Inflammatory macrophage treated with lipopolysaccharide for 1 hour (primary cell): Measurements from ENCODE around the gene TFB2M.
"Not testable (repeated sequence)": the region's sequence is repeated elsewhere in the genome, so short reads cannot be mapped to it uniquely, and the experiment has no call there.

Source experiments
- DNase-seq, 2 donors: peaks; one replicate each; pipeline ENCODE4 v3.0.0-alpha.2; 2020 to 2022

TFB2M gene

DNA sequence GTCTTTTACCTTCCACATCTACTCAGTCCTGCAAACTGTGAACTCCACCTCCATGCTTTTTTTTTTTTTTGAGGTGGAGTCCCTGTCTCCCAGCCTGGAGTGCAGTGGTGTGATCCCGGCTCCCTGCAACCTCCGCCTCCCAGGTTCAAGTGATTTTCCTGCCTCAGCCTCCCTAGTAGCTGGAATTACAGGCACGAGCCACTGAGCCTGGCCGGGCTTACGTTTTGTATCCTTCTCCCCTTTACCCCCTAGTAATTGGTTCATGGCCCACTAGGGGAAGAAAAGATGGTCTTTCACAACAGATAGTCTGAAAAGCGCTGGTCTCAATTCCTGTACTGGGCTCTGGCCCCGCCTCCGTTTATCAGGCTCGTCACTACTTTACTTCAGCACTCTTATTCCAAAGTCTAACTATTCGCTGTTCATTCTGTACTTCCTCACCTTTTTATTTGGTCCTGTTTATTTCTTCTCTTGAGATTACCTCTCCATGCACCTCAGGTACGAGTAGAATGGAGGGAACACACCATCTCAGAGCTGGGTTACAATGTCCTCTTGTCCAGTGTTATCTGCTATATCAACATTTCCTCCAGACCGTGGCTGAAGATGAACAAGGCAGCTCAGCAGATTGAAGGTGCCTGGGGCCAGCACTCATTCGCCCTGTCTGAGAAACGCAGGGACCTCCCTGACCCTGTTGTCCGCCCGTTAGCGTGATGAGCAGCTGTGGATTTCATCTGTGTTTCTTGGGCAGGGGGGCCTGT is 16.4 kb upstream of the TFB2M start:
- DNase-seq = peak in 1 of 2 donors; percentile 25

DNA sequence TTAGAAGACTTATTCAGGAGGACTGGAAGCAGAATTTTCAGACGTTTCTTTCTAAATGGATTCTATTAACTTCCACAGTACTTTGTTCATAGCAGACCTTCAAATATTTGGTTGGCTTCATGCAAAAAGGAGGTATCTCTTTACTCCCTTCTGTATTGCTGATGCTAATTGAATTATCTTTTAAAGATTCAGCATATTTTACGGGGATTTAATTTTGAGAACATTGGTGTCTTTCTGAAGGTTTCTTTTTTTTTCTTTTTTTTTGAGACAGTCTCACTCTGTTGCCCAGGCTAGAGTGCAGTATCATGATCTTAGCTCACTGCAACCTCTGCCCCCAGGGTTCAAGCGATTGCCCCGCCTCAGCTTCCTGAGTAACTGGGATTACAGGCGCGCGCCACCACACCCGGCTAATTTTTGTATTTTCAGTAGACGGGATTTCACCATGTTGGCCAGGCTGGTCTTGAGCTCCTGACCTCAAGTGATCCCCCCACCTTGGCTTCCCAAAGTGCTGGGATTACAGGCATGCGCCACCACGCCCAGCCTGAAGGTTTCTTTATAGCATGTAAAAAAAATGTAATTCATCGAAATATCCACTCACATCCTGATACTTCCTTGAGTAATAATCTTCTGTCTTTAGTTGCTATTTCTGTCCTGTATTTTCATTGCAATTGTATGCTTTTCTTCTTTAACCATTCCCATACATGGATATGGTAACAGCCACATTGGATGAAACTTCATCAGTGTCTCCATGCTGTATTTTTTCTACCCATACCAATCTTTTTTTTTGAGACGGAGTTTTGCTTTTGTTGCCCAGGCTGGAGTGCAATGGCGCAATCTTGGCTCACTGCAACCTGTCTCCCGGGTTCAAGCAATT is 14.7 kb upstream of the TFB2M start:
- no peak for DNase-seq

DNA sequence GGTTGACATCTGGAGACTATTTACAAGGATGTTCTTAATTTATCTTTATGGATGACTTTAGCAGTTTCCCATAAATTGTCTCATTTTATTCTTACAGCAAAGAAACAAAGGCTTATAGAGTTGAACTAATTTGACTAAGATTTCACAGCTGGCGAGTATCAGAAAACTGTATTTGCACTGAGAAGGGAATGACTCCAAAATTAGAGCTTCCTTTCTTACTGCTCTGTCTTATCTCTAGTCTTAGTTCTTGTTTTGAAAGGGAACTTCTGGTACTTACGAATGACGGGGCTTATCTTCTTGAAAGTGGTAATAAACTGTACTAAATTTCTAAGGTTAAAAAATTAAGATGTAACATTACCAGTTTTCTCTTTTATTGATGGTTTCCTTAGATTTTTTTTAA is 13.8 kb upstream of the TFB2M start:
- DNase-seq = peak in 1 of 2 donors; percentile 35

DNA sequence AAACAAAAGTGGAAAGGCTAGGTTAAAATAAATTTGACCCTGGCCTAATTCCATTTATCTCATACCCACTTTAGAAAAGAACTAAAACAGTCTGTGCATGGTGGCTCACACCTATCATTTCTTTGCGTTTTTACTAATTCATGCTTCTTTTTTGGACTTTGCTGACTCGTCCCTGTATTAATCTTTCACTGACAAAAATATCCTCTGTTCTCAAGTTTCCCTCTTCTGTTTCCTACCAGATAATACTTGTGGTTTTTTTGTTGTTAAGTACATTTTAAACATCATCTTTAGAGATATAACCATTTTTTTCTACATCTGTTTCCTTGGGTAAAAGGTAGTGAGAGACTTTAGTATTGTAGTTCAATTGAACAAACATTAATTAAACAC is 11.7 kb upstream of the TFB2M start:
- no peak for DNase-seq

DNA sequence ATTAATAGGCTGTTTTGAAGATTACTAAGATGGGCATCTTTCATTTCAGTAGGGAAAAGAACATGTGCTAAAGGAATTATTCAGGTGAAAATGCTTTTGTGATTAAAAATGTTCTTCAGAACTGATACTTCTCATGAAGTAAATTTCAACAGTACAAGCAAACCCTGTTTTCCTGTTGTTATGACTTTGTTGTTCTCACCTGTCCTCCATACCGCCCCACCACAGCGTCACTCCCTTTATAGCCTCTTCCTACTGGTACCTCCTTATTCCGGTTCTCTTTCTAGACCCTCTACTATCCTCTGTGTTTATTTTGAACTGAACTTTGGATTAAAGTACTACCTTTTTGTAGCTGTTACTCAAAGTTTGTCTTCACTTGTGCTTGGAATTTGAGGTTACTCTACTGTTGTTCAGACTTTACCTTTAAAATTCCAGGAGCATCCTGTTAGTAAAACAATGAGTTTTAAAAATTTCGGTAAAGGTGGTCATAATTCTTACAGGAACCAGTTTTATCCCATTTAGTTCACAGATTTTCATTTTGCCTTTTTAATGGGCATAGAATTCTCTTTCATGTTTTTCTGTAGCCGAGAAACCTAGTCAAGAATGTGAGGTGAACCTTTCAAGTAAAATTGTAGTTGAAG is 11.1 kb upstream of the TFB2M start:
- DNase-seq = no peak

DNA sequence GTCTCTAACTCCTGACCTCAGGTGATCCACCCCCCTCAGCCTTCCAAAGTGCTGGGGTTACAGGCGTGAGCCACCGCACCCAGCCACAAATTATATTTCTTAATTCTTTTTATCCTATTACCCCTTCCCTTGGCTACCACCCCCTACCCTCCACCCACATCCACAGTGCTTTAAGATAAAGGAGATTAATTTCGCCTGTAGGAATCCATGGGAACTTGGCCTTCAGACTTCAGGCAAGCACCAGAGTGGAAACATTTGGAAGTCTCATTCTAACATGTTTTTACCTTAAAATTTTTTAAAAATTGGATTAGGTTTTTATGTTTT is 10.6 kb upstream of the TFB2M start:
- DNase-seq = no peak

DNA sequence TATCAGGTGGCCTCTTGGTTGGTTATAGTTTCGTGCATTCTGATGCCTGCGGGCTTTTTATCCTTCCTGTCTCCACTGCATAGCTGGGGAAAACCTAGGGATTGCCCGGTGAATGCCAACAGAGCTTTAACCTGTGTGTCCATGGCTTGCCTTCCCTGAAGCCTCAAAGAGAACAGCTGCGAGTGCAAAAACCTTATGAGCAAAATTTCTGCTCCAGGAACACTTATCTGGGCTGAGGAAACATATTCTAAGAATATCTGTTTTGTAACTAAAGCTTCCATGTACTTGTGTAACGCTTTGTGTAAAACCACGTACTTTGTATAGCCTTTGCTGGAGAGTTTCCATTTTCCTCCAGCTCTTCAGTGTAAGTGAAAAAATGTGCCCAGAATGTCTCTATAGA is 7.4 kb upstream of the TFB2M start:
- DNase-seq = peak; percentile 55 to 69

DNA sequence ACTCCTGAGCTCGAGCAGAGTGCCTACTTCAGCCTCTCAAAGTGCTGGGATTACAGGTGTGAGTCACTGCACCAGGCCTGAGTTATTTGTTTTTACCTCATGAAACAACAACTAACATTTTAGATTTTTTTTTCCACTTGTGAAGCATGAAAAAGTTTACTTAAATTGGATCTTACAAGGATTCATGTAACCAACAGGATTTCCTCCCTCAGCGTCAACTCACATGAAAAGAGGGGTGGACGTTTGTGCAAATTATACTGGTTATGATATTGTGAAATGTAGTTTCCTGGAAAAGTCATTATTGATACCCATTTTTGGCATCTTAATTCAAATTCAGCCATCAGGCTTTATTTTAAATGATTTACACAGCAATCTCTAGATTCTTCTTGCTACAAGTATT is 6.7 kb upstream of the TFB2M start:
- no peak for DNase-seq

DNA sequence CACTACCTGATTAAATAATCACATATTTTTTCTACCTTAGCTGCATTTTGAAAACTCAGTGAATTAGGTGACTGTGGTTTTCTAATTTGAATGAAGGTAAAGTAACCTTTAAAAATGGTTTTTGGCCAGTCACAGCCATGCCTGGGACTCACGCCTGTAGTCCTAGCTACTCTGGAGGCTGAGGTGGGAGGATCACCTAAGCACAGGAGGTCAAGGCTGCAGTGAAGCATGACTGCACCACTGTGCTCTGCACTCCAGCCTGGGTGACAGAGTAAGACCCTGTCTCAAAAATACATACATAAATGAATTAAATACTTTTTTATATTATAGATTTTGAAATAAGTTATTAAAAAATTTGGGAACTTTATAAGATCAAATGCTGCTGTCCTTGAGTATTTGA is 5.9 kb upstream of the TFB2M start:
- no peak for DNase-seq

DNA sequence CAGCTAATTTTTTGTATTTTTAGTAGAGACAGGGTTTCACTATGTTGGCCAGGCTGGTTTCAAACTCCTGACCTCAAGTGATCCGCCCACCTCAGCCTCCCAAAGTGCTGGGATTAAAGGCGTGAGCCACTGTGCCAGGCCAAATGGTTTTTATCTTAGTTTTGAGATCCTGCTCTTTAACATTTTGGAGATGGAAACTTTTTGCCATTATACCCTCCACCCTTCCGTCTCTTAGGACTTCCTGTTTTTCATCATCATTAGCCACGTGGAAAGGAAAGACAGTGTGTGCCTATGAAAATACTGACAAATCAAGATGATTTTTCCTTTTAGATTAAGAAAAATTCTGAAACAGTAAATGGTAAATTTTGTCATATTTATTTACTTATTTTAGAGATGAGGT is 5.2 kb upstream of the TFB2M start:
- DNase-seq = peak; percentile 45 to 60

DNA sequence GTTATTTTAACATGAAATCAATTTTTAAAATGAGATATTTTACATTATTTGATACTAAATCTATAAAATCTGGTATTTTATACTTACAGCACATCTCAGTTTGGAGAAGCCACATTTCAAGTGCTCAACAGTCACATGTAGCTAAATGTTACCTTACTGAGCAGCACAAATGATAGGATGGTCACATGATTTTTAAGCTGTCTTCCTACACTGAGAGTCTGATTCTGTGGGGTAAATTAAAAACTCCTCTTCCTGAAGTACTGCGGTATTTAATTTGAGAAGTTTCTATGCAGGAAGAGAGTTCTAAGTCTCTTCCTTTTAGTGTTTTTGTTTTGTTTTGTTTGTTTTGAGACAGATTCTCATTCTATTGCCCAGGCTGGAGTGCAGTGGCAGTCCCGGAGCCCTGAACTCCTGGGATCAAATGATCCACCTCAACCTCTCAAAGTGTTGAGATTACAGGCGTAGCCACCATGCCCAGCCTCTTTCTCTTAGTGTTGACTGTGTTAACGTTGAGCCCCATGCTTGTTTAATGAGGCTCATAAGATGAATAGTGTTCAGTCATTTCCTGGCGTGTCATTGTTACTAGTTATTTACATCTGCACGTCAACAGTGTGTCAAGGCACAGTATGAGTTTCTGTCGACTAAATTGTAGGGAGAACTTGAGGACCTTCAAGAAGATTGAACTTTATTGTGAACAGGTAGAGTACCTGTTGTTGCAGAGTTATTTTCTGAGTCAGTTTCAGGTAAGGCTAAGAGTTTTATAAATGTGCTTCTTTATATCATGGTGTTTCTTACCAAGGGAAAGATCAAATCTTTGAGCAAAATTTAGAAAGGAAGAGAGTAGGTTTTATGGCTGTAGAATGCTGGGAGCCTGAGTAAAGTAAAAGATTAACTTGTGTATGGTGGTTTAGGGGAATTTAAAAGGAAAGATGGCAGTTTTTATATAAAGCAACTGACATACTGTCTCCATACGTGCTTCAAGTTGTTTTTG is 3.5 kb upstream of the TFB2M start:
- DNase-seq = peak in 1 of 2 donors; percentile 31

DNA sequence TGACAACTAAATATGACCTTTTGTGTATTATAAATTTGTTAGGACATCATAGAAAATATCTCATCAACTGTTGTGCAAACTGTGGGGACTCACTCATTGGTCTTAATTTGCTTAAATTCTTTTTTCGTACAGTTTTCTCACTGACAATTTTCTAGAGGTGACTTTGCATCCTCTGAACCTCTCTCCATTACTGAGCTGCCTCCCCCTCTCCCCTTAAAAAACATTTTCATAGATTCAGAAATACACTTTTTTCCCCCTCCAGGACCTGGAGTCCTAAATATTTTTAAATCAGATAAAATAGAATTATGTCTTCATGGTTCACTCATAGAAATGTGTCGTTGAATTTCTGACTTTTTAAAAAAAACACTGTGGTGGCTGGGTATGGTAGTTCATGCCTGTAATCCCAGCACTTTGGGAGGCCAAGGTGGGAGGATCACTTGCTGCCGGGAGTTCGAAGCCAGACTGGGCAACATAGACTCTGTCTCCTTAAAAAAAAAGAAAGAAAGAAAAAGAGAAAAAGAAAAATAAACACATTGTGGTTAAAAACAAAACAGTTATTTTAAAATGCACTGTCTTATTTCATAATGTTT is 1.7 kb upstream of the TFB2M start:
- no peak for DNase-seq

DNA sequence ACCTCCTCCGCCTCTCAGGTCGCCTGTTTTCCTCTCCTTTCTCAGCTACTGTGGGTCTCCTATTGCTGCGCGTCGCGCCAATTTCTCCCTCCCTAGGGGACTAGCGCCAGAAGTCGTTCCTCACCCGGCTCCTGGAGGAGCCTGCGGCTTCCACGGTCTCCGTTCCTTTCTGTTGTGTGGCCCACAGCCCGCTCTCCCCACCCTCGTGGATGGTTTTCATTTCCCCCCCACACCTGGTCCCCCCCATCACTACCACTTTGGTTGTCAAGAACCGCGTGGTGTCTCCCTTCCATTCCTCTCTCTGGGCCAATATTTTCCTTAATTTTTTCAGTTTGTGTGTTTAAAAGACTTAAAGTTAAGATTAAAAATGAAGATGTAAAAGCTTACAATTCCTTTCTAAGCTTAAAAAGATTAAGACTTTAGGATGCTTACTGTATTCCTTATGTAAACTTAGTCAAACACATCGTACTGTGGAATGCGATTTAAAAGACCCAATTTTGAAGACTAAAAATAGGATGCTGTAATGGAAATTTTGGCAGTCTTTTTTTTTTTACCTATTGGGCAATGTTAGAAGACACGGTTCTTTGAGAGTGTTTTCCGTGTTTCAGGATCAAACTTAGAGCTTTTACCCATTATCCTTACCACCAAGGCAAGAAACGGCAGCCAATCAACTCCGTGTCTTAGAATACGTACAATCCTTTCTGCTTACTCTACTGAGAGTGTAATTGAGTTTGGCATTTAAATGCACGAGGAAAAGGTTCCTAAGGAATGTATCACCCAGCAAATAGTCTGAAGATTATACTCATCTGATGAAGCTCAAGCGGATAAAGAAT is 968 bp upstream of the TFB2M start:
- DNase-seq = peak; percentile 18 to 31

DNA sequence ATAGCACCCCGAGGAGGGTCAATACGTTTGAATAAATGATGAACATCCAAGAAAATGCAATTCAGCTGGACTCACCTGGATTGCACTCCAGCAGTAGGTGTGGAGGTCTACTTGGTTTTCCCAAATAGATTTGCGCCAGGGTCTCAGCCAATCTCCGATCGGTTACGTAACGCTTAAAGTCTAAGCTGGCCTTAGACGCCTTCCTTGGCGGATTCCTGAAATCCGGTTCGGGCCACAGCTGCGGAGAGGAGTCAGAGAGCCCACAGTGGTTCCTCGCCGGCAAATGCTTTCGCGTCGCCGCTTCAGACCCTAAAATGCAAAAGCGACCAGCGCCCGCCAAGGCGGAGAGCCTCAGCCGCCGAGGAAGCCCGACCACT is 322 bp downstream of the TFB2M start:
- no peak for DNase-seq

DNA sequence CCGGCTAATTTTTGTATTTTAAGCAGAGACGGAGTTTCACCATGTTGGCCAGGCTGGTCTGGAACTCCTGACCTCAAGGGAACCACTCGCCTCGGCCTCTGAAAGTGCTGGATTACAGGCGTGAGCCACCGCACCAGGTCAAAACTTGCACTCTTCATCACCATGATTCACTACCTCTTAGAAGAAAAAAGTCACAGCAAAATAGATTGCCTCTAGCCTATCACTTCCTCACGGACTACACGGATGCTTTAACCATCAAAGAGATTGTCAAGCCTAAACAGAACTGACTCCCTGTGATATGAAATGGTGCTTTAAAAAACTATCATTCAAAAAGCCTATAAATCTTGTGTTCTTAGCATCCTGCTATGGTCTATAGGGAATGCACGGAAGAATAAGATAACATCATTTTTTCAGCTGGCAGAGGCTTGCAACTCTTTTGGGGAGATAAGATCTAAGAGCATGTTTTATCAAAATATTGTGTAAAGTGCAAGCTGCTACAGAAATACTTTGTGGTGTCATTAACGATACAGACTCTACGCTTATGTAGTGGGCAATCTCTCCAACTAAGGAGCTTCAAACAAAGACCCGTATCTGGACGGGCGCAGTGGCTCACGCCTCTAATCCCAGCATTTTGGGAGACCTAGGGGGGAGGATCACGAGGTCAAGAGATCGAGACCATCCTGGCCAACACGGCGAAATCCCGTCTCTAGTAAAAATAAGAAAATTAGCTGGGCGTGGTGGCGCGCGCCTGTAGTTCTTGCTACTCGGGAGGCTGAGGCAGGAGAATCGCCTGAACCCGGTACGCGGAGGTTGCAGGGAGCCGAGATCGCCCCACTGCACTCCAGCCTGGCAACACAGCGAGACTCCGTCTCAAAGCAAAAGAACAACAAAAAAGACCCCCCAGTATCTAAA is 966 bp downstream of the TFB2M start:
- DNase-seq = no peak

DNA sequence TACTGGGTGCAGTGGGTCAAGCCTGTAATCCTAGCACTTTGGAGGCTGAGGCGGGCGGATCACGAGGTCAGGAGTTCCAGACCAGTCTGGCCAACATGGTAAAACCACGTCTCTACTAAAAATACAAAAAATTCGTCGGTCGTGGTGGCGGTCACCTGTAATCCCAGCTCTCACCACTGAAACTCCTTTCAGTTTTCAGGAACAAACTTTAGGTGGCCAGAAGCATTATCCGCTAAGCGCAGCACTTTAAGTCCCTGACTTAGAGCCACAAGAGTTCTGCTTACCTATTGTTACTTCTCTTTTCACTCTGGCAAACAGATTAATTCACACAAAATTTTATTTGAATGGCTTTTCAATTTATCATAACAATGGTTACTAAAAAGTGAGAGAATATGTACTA is 5.2 kb downstream of the TFB2M start:
- DNase-seq = not testable (repeated sequence)

DNA sequence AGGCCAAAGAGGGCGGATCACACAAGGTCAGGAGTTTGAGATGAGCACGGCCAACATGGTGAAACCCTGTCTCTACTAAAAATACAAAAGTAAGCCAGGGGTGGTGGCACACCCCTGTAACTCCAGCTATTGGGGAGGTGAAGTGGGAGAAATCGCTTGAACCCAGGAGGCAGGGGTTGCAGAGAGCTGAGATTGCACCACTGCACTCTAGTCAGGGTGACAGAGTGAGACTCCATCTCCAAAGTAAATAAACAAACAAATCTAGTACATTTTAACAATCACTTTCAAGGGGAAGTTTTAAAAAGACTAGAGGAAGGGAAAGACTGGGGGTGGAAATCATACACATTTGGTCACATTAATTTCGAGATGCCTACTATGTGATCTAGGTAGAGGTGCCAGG is 6.8 kb downstream of the TFB2M start:
- no peak for DNase-seq

DNA sequence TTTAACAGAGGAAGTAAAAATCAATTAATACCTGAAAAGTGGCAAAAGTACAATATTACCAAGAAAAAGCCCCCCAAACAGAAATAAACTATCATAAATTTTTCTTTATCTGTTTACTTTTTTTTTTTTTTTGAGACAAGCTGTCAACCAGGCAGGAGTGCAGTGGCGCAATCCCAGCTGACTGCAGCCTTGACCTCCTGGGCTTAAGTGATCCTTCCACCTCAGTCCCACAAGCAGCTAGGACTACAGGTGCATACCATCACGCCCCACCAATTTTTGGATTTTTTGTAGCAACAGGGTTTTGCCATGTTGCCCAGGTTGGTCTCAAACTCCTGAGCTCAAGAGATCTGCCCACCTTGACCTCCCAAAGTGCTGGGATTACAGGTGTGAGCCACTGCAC is 8.0 kb downstream of the TFB2M start:
- no peak for DNase-seq

DNA sequence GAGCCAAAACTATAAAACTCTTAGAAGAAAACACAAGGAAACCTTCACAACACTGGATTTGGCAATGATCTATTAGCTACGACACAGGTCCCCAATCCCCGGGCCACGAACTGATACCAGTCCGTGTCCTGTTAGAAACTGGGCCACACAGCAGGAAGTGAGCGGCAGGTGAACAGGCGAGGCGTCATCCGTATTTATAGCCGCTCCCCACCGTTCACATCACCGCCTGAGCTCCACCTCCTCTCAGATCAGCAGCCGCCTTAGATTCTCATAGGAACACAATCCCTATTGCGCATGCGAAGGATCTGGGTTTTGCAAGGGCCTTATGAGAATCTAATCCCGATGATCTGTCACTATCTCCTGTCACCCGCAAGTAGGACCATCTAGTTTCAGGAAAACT is 11.9 kb downstream of the TFB2M start:
- DNase-seq = no peak

DNA sequence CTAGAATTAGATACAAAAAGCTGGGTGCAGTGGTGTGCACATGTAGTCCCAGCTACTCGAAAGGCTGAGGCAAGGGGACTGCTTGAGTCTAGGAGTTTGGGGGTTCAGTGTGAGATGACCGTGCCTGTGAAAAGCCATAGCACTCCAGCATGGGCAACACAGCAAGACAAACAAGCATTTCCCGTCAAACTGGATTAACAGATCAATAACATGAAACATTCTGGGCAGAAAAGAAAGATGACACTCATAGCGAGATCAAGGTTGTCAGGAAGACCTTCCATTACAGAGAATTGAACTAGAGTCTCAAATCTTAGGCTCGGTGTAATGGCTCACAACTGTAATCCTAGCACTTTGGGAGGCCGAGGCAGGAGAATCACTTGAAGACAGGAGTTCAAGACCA is 14.0 kb downstream of the TFB2M start:
- DNase-seq = no peak
